Activated T-helper 1 cell treated with Interleukin-2 at 50 U/mL for 16 hours (primary cell): ENCODE data around the gene DIP2A.
"Not testable (repeated sequence)": the region's sequence is repeated elsewhere in the genome, so short reads cannot be mapped to it uniquely, and the experiment has no call there.

Source experiments
- DNase-seq: peaks from one replicate; pipeline ENCODE4 v3.0.0-alpha.2; 2020; ENCODE audit warnings: low read depth

DIP2A gene

DNA sequence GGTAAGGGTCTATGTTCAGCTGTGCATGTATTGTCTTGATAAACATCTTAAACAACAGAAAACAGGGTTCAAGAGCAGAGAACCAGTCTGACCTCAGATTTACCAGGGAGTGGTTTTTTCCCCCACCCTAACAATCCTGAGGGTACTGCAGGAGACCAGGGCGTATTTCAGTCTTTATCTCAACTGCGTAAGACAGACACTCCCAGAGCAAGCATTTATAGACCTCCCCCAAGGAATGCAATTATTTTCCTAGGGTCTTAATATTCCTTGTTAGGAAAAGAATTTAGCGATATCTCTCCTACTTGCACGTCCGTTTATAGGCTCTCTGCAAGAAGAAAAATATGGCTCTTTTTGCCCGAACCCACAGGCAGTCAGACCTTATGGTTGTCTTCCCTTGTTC, 9.8 kb upstream of the DIP2A start:
- not testable (repeated sequence) for DNase-seq

DNA sequence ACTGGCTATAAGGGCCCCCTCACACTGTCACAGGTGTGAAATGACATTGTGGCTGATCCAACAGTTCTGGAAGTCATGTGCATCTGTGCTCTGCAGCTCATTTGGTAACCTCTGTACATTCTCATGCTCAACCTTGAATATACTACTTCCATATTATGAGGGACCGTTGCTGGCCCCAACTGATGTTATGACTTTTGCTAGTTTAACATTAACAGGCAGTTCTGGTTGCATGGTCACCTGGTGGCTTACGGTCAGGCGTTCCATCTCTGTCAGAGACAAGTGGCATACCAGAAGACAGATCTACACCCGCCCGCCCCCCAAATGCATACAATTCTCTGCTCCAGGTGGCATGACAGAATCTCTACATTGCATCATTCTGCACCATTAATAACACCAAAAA, 6.0 kb upstream of the DIP2A start:
- DNase-seq = no peak

DNA sequence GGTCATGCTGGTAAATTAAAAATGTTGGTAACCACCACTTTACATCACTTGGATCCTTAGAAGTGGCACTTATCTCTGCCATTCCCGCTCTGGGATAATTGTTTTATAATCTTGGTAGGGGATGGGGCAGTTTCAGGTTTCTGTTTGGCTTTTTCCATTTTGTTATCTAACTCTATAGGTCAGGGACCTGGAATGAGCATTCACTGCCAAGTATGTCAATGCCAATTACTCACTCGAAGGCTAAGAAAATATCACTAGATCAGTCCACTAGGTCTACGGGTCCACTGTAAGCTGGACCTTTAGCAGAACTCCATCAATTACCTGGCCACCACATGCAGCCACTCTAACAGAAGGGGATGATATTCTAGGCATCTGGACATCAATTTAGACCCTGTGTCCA, 4.5 kb upstream of the DIP2A start:
- DNase-seq = no peak

DNA sequence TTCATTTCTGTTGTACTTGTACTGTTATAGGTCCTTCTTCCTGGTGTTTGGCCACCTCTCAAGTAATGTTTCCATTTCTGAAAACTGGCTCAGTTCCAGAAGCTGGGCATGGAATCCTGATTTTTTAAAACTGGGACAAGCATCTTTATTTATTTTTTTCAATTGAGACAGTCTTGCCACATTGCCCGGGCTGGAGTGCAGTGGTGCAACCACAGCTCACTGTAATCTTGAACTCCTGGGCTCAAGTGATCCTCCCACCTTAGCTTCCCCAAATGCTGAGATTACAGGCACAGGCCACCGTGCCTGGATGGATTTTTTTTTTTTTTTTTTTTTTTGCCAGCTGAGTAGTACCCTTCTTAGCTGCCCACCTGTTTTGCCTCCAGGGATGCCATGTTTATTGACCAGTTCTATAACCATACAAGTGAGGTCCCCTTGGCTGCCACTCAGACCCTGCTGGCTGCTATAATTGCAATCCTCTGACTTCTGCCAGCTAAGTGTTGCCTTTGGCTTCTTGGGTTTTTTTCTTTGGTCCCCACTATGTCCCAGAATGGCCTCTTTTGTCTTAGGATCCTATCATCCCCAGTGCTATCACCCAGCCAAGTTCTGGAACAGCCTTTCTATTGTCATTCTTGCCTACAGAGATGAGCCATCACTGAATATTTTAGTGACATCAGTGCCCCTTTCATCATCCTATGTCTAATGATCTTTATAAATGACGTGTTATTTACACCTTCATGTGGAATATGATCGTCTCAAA, 3.9 kb upstream of the DIP2A start:
- DNase-seq = no peak

DNA sequence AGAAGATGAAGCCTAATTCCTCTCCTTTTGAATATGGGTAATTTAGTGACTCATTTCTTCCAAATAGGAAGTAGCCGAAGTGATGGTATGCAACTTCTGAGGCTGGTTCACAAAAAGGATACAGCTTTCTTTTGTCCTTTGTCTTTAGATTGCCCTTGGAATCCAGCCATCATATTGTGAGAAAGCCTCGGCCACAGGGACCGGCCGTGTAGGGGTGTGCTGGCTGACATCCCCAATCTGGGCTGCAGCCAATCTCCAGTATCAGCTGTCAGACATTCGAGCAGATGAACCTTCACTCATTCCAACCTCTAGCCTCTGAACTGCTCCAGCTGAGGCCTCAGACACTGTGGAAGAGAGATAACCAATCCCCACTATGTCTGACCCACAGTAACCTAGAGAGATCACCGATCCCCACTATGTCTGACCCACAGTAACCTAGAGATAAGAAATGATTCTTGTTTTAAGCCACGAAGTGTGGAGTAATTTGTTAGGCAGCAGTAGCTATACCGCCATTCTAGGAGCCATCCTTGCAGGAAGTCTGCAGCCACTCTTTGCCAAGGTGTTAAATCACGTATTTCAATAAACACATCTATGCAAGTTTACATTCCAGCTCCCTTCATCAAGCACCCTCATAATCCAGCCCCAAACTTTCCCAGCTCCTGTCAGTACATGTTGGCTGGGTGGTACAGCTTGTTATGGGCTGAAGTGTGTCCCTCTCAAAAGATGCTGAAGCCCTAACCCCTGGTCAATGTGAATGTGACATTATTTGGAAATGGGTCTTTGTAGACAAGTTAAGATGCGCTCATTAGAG, 2.9 kb upstream of the DIP2A start:
- no peak for DNase-seq

DNA sequence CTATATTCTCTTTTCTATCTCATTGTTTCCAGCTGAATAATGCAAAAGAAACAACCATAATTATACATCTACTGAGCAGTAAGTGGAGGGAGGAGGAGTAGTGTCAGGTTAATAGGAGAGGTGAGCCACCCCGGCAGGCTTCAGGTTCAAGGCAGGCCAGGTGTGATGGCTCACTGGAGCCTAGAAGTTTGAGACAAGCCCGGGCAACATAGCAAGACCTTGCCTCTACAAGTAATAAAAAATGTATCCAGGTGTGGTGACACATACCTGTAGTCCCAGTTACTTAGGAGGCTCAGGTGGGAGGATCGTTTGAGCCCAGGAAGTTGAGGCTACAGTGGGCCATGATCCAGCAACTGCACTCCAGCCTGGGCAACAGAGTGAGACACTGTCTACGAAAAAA, 1.9 kb upstream of the DIP2A start:
- no peak for DNase-seq

DNA sequence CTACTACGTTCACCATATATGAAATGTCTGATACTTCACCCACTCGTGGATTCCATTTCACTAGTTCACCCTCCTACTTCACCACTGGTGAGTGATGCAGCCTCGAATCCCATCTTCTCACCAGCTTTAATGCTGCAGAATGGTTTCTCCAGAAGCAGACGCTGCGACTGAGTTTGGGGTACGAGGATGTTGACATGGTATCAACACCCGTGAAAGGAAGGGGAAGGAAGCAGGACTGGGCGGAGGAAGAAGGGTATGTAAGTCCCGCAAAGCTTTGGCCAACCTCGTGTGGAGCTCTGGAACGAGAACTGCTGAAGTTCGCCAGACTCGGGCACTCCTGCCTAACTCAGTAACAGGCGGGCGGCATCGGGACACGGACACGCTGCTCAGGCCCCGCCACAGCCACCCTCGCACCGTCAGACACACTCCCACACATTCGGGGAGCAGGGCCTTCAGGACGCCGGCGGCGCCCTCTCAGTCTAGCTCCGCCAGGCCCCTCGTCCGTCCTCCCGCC, 833 bp upstream of the DIP2A start:
- no peak for DNase-seq

DNA sequence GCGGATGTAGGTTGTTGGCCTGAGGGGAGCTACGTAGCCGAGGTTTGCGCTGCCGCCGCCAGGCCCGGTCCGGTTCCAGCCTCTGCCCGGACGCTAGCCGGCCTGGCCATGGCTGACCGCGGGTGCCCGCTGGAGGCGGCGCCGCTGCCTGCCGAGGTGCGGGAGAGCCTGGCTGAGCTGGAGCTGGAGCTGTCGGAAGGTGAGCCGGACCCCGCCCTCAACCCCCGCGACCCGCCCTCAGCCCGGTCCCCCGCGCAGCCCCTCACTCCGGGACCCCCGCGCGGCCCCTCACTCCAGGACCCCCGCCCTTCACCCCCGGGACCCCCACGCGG, 299 bp downstream of the DIP2A start:
- no peak for DNase-seq

DNA sequence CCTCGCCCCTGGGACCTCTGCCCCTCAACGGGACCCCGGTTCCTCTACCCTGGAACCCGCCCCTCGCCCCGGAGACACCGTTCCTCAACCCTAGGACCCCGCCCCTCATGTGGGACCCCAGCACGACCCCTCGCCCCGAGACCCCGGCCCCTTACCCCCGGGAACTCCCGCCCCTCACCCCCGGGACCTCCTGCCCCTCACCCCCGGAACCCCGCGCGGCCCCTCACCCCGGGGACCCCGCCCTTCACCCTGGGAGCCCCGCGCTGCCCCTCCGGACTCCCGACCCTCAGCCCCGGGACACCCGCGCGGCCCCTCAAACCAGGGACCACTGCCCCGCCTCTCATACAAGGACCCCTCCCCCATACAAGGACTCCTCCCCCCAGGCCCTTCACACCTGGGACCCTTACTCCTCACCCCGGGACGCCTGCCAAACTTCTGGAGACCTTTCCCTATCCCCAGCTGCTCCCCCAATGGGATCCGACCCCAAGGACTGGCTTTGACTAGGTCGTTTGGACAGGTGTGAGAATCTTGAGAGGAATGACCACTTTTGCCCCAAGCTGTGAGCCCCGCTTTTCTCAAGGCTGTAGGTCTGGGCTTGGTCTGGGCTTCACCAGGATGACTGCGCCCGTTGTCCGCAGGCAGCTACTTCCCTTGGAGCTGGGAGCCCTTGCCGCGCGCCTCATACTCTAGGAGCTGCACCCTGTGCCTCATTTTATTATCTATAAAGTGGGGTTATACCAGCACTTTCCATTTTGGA, 843 bp downstream of the DIP2A start:
- DNase-seq = no peak

DNA sequence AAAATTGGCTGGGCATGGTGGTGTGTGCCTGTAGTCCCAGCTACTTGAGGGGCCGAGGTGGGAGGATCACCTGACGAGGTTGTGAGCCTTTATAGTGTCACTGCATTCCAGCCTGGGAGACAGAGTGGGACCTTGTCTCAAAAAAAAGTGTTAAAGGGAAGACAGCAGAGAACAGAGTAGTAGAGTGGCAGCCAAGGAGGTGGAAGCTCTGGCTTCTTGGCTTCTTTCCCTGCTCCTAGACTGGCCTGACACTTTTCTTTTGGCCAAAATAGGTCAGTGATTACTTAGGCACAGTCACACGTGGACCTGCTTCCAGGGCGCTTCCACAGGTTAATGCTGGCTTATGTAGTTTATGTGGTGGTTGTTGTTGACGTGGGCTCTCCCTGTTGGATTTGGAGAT, 3.2 kb downstream of the DIP2A start:
- DNase-seq = no peak

DNA sequence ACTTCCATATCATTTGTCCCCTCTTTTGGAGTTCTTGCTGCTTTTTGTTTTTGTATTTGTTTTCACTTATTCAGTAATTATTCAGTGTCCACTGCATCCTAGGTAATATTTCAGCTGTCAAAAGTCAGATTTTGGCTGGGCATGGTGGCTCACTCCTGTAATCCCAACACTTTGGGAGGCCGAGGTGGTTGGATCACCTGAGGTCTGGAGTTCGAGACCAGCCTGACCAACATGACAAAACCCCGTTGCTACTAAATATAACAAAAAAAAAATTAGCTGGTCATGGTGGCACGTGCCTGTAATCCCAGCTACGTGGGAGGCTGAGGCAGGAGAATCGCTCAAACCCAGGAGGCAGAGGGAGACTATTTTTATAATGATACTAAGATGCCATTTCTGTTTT, 6.5 kb downstream of the DIP2A start:
- DNase-seq = not testable (repeated sequence)

DNA sequence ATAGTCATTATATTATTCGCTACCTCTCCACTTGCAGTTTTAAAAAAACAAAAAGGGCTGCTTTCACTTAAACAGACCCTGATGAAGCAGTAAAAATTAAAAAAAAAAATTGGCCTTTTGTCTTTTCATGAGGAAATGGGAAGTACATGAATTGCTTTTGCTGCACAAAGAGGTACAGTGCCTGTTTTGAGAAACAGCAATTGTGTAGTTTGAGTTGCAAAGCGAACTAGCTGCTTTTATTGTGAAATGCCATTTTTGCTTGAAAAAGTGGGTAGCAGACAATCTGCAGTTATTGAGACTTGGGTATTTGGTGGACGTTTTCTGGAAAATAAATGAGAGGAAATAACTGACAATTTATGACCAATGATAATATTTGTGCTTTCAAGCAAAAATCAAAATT, 7.0 kb downstream of the DIP2A start:
- no peak for DNase-seq

DNA sequence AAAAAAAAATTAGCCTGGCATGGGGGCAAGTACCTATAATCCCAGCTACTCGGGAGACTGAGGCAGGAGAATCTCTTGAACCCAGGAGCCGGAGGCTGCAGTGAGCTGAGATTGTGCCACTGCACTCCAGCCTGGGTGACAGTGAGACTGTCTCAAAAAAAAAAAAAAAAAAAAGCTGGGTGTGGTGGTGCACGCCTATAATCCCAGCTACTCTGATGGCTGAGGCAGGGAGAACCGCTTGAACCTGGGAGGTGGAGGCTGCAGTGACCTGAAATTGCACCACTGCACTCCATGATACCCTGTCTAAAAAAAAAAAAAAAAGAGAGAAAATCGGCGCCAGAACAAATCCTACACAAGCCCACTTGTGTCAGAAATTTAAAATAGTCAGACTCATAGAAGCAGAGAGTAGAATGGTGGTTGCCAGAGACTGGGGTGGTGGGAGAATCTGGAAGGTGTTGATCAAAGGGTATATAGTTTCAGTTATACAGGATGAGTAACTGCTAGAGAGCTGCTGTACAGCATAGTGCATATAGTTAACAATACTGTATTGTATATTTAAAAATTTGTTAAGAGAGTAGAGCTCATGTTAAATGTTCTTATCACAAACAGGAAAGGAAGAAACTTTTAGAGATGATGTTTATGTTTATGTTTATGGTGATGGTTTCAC, 9.6 kb downstream of the DIP2A start:
- no peak for DNase-seq

DNA sequence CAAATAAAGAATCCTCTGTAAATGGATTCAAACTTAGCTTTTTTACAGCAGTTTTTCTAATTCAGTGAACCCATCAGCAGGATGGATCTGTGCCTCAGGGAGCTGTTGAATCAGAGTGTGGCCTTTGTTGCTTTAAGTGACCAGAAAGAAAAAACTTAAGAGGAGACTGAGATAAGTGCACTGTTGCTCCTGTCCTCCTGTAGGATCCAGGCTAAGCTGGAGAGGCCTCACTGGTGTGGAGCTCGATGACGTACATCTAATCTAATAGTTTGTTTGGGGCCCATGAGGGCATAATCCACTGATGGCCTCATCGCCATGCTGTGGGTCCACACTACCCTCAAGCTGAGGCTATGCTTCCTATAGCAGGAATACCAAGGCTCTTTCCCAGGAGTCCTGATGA, 10.6 kb downstream of the DIP2A start:
- no peak for DNase-seq

DNA sequence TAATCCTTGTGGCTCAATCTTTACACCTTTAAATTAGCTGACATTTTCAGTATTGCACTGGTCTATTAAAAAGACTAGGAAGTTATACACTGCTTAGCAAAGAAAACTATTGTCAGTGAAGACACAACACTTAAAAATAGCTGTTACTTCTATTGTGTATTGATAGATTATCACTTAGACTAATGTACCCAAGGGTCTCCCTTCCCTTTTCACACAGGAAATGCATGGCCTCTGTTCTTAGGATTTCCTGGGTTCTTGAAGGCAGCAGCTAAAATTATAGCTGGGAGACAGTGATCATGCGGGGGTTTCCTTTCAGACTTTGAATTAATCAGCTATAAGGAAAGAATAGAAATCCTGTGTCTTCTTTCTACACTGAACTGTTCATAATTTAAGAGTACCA, 12.8 kb downstream of the DIP2A start:
- no peak for DNase-seq

DNA sequence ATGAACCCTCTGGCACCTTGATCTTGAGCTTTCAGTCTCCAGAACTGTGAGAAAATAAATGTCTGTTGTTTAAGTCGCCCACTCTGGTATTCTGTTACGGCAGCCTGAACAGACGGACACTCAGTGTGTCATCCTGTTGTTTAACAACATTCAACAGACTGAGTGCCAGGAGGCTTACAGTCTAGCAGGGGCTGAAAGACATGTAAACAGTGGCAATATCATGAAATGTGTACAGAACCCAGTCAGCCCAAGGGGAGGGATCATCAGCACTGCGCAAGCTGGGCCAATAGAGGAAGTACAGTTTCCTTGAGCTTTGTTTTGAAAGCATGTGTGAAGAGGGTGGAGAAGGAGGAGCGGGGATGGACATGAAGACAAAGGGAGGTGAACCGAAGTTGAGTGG, 13.6 kb downstream of the DIP2A start:
- DNase-seq = no peak

DNA sequence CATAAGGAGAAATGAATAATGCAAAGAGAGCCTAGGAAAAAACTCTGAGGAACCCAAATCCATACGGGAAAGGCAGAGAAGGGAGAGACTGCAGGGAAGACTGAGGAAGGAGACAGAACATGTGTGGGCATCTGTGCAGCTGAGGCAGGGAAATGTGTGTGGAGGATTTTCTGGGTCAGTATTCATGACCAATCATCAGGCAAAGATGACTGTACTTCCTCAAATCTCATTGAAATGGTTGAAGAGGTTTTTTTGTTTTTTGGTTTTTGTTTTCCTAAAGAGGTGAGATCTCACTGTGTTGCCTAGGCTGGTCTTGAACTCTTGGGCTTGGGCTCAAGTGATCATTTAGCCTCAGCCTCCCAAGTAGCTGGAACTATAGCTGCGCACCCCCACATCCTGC, 15.7 kb downstream of the DIP2A start:
- no peak for DNase-seq

DNA sequence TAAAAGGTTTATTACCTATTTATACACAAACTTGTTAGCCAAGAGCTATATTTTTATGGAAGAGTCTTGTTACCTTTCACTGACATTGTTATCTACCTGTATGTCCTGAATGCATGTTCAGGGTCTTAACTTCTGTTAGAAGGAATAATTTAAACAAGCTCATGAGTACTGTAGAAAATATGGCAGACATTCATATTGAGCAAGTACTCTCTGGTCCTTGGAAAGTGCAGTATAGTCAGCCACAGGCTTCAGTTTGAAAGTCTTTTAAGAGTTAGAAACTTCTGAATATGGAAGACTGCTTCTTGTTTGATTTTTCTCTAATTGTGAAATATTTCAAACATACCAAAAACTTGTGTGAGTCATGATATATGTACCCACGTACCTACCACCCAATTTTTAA, 16.6 kb downstream of the DIP2A start:
- no peak for DNase-seq

DNA sequence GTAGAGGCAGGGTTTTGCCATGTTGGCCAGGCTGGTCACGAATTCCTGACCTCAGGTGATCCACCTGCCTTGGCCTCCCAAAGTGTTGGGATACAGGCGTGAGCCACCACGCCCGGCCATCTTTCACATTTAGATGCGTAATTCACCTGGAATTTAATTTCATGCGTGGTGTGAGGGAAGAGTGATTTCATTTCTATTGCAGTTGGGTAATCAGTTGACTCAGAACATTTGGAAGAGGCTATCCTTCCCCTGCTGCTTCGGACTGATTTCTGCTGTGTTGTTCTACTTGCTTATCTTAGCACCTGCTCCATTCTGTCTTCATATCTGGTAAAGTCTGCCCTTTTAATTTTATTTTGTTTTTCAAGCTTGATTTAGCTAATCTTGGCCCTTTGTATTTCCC, 19.1 kb downstream of the DIP2A start:
- no peak for DNase-seq

DNA sequence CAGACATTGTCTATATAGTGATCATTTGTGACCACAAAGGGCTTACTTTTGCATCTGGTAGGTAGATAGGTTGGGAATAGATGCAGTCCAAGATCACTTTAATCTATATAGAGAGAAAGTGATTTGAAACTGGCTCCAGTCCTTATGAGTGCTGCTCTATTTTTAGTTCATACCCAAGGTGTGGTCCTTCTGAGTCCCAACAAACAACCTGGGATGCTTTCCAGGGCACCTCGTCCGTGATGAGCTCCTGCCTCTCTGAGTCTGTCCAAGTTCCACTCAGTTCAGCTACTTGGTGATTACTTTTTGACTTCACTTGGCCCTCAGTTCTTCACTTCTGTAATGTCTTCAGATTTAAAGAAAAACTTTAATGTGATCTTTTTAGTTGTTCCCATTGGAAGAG, 20.2 kb downstream of the DIP2A start:
- no peak for DNase-seq

DNA sequence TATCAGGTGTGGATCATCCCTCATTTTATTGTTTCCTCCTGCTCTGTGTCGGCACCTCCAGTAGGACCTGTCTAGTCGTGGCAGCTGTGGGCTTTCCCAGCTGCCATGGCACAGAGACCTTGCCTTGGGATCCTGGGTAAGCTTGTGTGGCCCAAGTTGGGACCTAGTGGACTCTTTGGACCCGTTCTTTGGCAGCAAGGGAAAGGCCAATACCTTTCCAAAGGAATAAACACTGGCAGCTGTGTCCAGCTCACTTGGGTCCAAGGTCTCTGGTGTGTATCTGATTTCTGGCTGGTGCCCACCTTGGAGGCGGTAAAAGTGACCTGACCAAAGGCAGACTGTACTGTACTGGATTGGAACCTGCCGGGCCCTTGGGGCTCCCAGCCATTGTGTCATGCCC, 21.8 kb downstream of the DIP2A start:
- DNase-seq = no peak

DNA sequence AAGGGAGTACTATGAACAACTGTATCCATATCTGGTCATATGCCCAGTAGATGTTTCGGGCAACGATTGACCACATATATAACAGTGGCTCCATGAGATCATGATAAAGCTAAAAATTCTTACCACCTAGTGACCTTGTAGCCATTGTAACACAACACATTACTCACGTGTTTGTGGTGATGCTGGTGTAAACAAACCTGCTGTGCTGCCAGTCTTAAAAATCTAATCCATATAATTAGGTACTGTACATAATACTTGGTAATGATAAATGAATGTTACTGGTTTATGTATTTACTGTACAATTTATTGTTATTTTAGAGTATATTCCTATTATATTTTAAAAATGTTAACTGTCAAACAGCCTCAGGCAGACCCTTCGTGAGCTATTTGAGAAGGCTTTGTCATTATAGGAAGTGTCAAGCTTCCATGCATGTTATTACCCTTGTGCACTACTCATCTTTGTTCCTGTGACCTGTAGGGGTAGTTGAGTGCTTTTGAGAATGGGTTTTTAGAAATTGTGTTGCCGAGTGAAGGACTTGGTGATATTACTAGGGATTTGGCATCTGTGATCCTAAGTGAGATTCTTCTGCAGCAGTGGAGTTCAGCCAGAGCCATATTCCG, 23.6 kb downstream of the DIP2A start:
- DNase-seq = no peak
